SK-N-SH (cell line): ENCODE data around the gene METTL14.

Source experiments
- EZH2phosphoT487 ChIP-seq: fragments of 200-600 bp; sonication (generic); IDR thresholded peaks from 2 replicates; pipeline ENCODE4 v1.6.1; 2017; ENCODE audit warnings: low read depth, mixed run types, mild to moderate bottlenecking, antibody characterized with exemption, moderate library complexity, borderline replicate concordance
- POLR2AphosphoS5 ChIP-seq: IDR thresholded peaks from 2 replicates; pipeline ENCODE4 v1.6.1; 2012; ENCODE audit warnings: low read depth, low read length
- RFX5 ChIP-seq: IDR thresholded peaks from 2 replicates; pipeline ENCODE4 v1.6.1; 2012; ENCODE audit warnings: mild to moderate bottlenecking, improper control_type of control experiment, low read length
- SMC3 ChIP-seq: IDR thresholded peaks from 2 replicates; pipeline ENCODE4 v1.6.1; 2012; ENCODE audit warnings: low read depth, low read length, improper control_type of control experiment
- TEAD4 ChIP-seq: IDR thresholded peaks from 2 replicates; pipeline ENCODE4 v1.4.0; 2012; ENCODE audit warnings: mild to moderate bottlenecking, borderline replicate concordance; ENCODE audit not compliant: insufficient read depth
- TF ChIP-seq, protein P1 (sequence below): fragments of 200-600 bp; sonication (generic); IDR thresholded peaks from 2 replicates; pipeline ENCODE4 v1.6.1; 2017; ENCODE audit warnings: antibody characterized with exemption, mild to moderate bottlenecking, moderate library complexity
- TF ChIP-seq, protein P2 (sequence below): IDR thresholded peaks from 2 replicates; pipeline ENCODE4 v1.6.1; 2012; ENCODE audit warnings: mild to moderate bottlenecking, low read depth, low read length, moderate library complexity
- TF ChIP-seq, protein P3 (sequence below): fragments of 150-350 bp; IDR thresholded peaks from 2 replicates; pipeline ENCODE4 v1.6.1; 2016; ENCODE audit warnings: mild to moderate bottlenecking, low read depth, low read length

DNA sequence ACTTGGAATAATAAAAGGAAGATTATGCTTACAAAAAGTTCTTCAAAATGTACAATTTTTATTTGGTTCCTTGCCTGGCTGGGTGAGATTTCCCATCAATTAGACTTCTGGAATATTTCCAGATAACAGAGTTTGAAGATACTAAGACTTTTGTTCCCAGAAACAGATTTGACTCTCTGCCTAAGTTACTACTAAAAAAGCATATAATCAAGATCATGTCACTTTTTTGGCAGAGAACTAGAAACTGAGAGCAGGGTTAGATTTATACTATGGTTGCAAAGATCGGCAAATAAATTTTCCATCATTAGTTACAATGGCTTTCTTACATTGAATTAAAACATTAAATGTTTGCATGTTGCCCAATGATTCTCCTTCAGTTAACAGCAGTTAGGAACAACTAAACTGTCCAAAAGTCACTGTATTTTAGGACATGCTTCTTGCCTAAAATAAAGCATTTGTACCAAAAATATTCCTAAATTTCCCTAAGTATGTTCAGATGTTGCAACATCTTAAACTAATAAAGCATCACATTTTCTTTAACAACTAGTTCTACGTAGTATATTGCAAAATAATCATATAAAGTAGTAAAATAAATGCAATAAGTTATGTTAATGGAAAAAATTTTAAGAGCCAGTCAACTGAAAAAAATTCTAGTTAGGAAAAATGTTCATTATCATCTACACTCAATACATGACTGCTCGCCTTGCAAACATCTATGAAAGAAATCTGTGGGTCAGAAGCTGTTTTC is 77.7 kb downstream of the METTL14 start:
- TF ChIP-seq POLR2AphosphoS5 (no peak), TEAD4 (0 out of 2 replicates have a peak, but pooled peaks have one; percentile 15), SMC3 (no peak), RFX5 (no peak), EZH2phosphoT487 (no peak)
- TF ChIP-seq, protein P1, sequence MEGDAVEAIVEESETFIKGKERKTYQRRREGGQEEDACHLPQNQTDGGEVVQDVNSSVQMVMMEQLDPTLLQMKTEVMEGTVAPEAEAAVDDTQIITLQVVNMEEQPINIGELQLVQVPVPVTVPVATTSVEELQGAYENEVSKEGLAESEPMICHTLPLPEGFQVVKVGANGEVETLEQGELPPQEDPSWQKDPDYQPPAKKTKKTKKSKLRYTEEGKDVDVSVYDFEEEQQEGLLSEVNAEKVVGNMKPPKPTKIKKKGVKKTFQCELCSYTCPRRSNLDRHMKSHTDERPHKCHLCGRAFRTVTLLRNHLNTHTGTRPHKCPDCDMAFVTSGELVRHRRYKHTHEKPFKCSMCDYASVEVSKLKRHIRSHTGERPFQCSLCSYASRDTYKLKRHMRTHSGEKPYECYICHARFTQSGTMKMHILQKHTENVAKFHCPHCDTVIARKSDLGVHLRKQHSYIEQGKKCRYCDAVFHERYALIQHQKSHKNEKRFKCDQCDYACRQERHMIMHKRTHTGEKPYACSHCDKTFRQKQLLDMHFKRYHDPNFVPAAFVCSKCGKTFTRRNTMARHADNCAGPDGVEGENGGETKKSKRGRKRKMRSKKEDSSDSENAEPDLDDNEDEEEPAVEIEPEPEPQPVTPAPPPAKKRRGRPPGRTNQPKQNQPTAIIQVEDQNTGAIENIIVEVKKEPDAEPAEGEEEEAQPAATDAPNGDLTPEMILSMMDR, result no peak
- TF ChIP-seq, protein P2, sequence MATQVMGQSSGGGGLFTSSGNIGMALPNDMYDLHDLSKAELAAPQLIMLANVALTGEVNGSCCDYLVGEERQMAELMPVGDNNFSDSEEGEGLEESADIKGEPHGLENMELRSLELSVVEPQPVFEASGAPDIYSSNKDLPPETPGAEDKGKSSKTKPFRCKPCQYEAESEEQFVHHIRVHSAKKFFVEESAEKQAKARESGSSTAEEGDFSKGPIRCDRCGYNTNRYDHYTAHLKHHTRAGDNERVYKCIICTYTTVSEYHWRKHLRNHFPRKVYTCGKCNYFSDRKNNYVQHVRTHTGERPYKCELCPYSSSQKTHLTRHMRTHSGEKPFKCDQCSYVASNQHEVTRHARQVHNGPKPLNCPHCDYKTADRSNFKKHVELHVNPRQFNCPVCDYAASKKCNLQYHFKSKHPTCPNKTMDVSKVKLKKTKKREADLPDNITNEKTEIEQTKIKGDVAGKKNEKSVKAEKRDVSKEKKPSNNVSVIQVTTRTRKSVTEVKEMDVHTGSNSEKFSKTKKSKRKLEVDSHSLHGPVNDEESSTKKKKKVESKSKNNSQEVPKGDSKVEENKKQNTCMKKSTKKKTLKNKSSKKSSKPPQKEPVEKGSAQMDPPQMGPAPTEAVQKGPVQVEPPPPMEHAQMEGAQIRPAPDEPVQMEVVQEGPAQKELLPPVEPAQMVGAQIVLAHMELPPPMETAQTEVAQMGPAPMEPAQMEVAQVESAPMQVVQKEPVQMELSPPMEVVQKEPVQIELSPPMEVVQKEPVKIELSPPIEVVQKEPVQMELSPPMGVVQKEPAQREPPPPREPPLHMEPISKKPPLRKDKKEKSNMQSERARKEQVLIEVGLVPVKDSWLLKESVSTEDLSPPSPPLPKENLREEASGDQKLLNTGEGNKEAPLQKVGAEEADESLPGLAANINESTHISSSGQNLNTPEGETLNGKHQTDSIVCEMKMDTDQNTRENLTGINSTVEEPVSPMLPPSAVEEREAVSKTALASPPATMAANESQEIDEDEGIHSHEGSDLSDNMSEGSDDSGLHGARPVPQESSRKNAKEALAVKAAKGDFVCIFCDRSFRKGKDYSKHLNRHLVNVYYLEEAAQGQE, result no peak
- TF ChIP-seq, protein P3, sequence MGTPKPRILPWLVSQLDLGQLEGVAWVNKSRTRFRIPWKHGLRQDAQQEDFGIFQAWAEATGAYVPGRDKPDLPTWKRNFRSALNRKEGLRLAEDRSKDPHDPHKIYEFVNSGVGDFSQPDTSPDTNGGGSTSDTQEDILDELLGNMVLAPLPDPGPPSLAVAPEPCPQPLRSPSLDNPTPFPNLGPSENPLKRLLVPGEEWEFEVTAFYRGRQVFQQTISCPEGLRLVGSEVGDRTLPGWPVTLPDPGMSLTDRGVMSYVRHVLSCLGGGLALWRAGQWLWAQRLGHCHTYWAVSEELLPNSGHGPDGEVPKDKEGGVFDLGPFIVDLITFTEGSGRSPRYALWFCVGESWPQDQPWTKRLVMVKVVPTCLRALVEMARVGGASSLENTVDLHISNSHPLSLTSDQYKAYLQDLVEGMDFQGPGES, result no peak
